Endometrial microvascular endothelial cells (primary cell): ENCODE measurements around the gene RFPL1. TPM values are rescaled to one million over a fixed set of nuclear protein-coding genes. Genes with fewer than 3 reads are reported as not detected.

ENCODE experiments used
- in situ Hi-C: cut with HindIII; loops from 2 replicates; pipeline ENCODE4 v1.10.0; 2017; ENCODE audit warnings: low sequenced_read_pairs, low pct_unique_long_range_greater_than_20kb; ENCODE audit errors: inconsistent ontology term
- total RNA-seq: library from RNA; depleted of rRNA; stranded (reverse); fragments of >200 nt; gene quantifications from one replicate; pipeline ENCODE4 v1.2.3, GENCODE V29; 2015; ENCODE audit errors: inconsistent ontology term

Gene RFPL1
- total RNA-seq, 1 donor from 2014 or later: not detected

GRCh38 chr22:29435236-29436136 is 2.9 kb upstream of the RFPL1 start:
- in situ Hi-C loops: no loop called here

DNA sequence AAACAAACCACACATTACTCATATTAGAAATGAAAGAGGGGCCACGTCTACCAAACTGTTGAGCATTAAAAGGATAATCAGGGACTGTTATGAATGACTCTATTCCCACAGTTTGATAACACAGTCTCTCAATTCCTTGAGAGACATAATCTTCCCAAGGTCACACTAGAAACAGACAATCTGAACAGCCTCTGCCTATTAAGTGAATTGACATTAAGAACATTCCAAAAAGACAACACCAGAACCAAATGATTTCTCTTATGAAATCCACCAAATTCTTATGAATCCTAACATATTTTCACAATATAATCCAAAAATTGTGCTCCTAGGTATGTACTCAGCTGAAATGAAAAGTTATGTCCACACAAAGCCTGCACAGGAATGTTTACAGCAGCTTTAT is 4.6 kb downstream of the RFPL1 start:
- in situ Hi-C loops: no loop called here

- in situ Hi-C loops: no loop called here
Observed at GRCh38 chr22:29443452-29443851, 5.1 kb downstream of the RFPL1 start.

GRCh38 chr22:29443861-29444792 is 5.7 kb downstream of the RFPL1 start:
- in situ Hi-C loops: no loop called here

- in situ Hi-C loops: no loop called here
Observed at GRCh38 chr22:29445508-29445907, 7.1 kb downstream of the RFPL1 start.

- in situ Hi-C loops: no loop called here
Observed at GRCh38 chr22:29447906-29448305, 9.5 kb downstream of the RFPL1 start.

GRCh38 chr22:29449296-29449875 is 11.0 kb downstream of the RFPL1 start:
- in situ Hi-C loops: no loop called here

DNA sequence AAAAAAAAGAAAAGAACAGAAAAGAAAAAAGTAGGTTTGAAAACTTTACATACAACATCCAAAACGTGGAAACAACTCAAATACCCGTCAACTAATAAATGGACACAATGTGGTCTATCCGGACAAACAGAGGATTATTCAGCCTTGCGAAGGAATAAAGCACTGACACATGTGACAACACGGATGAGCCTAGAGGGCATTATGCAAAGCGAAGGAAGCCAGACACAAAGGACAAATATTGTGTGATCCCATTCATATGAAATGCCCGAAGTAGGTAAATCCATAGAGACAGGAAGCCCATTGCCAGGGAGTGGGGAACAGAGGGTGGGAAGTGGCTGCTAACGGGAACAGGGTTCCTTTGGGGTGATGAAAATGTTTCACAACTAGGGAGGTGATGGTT is 11.8 kb downstream of the RFPL1 start:
- in situ Hi-C loops: no loop called here

DNA sequence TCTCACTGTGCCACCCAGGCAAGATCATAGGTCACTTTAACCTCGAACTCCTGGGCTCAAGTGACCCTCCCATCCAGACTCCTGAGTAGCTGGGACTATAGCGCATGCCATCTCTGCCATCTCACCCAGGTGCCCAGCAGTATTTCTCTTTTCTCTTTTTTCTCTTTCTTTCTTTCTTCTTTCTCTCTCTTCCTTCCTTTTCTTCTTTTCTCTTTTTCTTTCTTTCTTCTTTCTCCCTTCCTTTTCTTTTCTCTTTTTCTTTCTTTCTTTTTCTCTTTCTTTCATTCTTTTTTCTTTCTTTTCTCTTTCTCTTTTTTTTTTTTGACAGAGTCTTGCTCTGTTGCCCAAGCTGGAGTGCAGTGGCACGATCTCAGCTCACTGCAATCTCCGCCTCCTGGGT is 13.5 kb downstream of the RFPL1 start:
- in situ Hi-C loops: no loop called here

DNA sequence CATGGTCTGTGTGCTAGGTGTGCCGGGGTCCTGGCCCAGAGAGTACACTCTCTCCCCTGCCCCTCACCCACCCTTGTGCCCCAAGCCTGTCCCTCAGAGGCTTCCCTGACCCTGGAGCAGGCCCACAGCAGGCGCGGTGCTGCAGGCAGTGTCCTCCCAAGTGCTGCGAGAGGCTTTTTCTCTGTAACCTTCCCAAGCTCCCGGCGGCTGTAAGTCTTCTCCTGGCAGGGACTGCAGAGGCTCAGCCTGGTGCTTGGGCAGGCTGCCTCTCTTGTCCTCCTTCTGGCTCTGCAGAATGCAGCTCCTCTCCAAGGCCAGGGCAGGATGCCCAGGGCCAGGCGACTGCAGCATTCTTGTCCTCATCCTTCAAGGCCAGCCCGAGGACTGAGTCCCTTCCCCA is 15.9 kb downstream of the RFPL1 start:
- in situ Hi-C loops: no loop called here

DNA sequence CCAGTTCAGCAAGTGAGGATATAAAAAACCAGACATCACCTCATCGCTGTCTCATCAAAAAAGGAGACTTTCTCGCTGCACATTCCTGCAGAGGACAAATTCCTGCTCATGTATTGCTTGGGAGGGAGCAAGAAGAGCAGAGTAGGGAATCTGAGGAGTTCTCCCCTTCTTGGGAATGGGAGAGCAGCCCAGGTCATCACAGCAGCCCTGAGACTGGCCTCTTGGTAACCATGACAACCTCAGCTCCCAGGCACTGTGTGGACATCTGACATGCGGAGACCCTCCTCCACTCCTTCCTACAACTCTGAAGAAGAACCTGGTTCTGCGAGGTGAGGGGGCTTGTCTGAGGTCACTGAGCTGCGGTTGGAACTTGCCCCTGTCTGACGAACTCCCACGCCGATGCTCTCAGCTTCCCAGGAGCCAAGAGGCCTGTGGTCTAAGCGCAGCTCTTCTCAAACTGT is 17.9 kb downstream of the RFPL1 start:
- in situ Hi-C loops: no loop called here

- in situ Hi-C loops: no loop called here
Observed at GRCh38 chr22:29457730-29458129, 19.3 kb downstream of the RFPL1 start.

- in situ Hi-C loops: no loop called here
Observed at GRCh38 chr22:29458551-29458950, 20.2 kb downstream of the RFPL1 start.

GRCh38 chr22:29459773-29460172 is 21.4 kb downstream of the RFPL1 start:
- in situ Hi-C loops: no loop called here

- in situ Hi-C loops: no loop called here
Observed at GRCh38 chr22:29461263-29461662, 22.9 kb downstream of the RFPL1 start.

DNA sequence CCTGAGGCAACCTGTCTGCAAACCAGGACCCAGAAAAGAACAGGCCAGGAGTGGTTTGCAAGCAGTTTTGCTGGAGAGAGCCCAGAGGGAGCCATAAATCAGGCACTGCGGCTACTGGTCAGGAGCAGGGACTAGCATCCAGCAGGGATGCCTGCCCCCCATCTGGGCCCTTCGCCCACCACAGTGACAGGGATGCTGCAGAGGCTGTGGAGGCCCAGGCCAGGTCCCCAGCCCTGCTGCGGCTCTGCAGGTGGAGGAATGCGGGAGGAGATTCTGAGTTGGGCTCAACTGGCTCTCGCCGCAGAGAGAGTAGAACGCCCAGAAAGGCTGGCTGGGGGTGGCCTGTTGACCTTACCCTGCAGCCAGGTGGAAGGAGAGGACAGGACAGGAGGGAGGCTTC is 25.2 kb downstream of the RFPL1 start:
- in situ Hi-C loops: no loop called here

DNA sequence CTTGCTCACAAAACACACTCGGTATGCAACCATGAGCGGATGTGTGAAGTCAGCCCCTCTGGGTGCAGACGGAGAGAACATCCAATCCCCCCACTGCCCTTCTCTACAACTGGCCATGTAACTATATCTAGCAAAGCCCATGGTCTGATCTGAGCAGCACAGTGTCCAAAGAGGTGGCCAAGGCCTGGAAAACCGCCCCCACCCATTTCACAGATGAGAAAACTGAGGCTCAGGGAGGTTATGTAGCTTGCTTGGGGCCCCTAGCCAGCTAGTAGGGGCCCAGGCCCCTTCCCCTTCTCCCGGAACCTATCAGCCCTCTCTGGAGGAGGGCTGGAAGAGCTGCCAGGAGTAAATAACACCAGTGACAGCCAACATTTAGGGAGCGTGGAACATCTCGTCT is 26.2 kb downstream of the RFPL1 start:
- in situ Hi-C loops: no loop called here

GRCh38 chr22:29469755-29470154 is 31.4 kb downstream of the RFPL1 start:
- in situ Hi-C loops: no loop called here

DNA sequence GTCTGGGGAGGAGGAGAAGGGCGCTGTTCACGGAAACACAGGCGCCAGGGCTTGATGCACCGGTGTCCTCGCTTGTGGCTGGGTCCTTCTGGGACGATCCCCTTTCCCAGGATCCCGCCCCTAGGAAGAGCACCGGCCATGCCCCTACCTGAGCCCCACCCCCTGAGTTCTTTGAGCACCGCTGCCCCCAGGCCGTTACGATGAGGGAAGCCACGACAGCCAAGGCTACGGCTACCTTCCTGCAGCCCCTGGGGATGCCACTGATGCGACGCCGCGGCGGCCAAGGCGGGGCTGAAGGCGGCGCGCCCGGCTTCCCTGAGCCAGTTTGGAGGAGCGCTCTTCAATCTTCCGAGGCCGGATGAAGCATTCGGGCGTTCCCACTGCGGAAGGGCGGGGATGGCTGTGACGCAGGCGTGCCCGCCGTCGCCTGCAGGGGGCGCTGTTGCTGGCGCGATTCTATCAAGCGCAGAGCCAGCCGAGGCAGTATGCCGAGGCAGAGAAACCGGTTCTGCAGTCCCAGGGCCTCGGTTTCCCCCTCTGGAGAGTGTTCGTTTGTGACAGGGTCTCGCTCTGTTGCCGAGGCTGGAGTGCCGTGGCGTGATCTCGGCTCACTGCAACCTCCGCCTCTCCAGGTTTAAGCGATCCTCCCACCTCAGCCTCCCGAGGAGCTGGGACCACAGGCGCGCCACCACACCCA is 31.9 kb downstream of the RFPL1 start:
- in situ Hi-C loops: no loop called here
